Measurements from ENCODE around the gene CIB2. TPM values are rescaled to one million over a fixed set of nuclear protein-coding genes. Genes with fewer than 3 reads are reported as not detected.

CIB2 gene
- total RNA-seq, 1 donor from 2014 or later, result 18.4 TPM

GRCh38 chr15:78105476-78106241 lies 25.6 kb downstream of the CIB2 start:
- DNase-seq, result no peak

GRCh38 chr15:78104566-78105475 lies 26.4 kb downstream of the CIB2 start:
- no peak for DNase-seq

- no peak for DNase-seq
Observed at GRCh38 chr15:78104119-78104479, 27.1 kb downstream of the CIB2 start.

- no peak for DNase-seq
Observed at GRCh38 chr15:78103406-78104118, 27.7 kb downstream of the CIB2 start.

- no peak for DNase-seq
Observed at GRCh38 chr15:78102741-78103140, 28.5 kb downstream of the CIB2 start.

- no peak for DNase-seq
Observed at GRCh38 chr15:78102211-78102610, 29.0 kb downstream of the CIB2 start.

GRCh38 chr15:78101423-78102105 lies 29.7 kb downstream of the CIB2 start:
- DNase-seq, result no peak

- no peak for DNase-seq
Observed at GRCh38 chr15:78100886-78101285, 30.4 kb downstream of the CIB2 start.

GRCh38 chr15:78098131-78098755 lies 33.0 kb downstream of the CIB2 start:
- no peak for DNase-seq

GRCh38 chr15:78097667-78098066 lies 33.6 kb downstream of the CIB2 start:
- no peak for DNase-seq

- no peak for DNase-seq
Observed at GRCh38 chr15:78093242-78094020, 37.8 kb downstream of the CIB2 start.

GRCh38 chr15:78092261-78093041 lies 38.8 kb downstream of the CIB2 start, which contains the start of gene SH2D7:
Gene SH2D7, plus strand, starts transcription at chr15:78092561. Its CDS starts 24 bp downstream, at chr15:78092585.
- DNase-seq, result no peak

GRCh38 chr15:78090422-78091063 lies 40.7 kb downstream of the CIB2 start:
- no peak for DNase-seq

- no peak for DNase-seq
Observed at GRCh38 chr15:78088773-78089080, 42.5 kb downstream of the CIB2 start.

- no peak for DNase-seq
Observed at GRCh38 chr15:78087951-78088772, 43.1 kb downstream of the CIB2 start.

GRCh38 chr15:78085928-78086327 lies 45.3 kb downstream of the CIB2 start:
- no peak for DNase-seq

GRCh38 chr15:78084449-78084750 lies 46.8 kb downstream of the CIB2 start:
- no peak for DNase-seq

- no peak for DNase-seq
Observed at GRCh38 chr15:78083687-78084448, 47.4 kb downstream of the CIB2 start.
